GM13977 (cell line): ENCODE data around the gene KBTBD12.
"Not testable (repeated sequence)": the region's sequence is repeated elsewhere in the genome, so short reads cannot be mapped to it uniquely, and the experiment has no call there.

Experiments used
- DNase-seq: peaks from one replicate; pipeline ENCODE4 v3.0.0; 2012; ENCODE audit warnings: low spot score
- CTCF ChIP-seq: IDR thresholded peaks from 2 replicates; pipeline ENCODE4 v1.5.1; 2012; ENCODE audit warnings: mild to moderate bottlenecking, control low read depth; ENCODE audit not compliant: insufficient read depth; ENCODE audit errors: extremely low read depth, missing control alignments
- in situ Hi-C: fragments of 300-500 bp; cut with MboI; formaldehyde crosslinking; loops from one replicate; pipeline ENCODE4 v1.12.0; 2022; ENCODE audit warnings: low sequenced_read_pairs, low pct_unique_long_range_greater_than_20kb, mixed read lengths, inconsistent platforms; ENCODE audit not compliant: unreplicated experiment

Gene KBTBD12

GRCh38 chr3:127900536-127900935, 14.5 kb upstream of the KBTBD12 start:
- no peak for TF ChIP-seq CTCF
- DNase-seq: no peak
- in situ Hi-C loops: no loop called here

- TF ChIP-seq CTCF: no peak
- in situ Hi-C loops: no loop called here
- no peak for DNase-seq
These were observed 12.5 kb upstream of the KBTBD12 start for GRCh38 chr3:127902486-127902885.

- in situ Hi-C loops: no loop called here
- no peak for TF ChIP-seq CTCF
- DNase-seq: no peak
These were observed 11.2 kb upstream of the KBTBD12 start for GRCh38 chr3:127903611-127904375.

DNA sequence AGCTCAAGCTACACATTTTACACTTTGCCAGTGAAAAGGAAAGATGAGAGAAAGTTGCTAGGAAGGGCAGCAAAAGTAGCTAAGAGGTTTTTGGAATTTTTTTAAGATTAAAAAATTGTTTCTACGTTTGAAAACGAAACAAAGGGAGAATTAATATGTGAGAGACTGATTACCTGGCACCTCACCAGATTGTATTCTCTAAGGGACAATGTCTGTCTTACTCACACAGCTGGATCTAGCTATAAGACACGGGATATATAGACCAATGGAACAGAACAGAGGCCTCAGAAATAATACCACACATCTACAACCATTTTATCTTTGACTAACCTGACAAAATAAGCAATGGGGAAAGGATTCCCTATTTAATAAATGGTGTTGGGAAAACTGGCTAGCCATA, 9.5 kb upstream of the KBTBD12 start:
- DNase-seq: no peak
- in situ Hi-C loops: no loop called here
- no peak for TF ChIP-seq CTCF

DNA sequence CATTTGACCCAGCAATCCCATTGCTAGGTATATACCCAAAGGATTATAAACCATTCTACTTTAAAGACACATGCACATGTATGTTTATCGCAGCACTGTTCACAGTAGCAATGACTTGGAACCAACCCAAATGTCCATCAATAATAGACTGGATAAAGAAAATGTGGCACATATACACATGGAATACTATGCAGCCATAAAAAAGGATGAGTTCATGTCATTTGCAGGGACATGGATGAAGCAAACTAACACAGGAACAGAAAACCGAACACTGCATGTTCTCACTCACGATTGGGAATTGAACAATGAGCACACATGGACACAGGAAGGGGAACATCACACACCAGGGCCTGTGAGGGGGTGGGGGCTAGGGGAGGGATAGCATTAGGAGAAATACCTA, 8.4 kb upstream of the KBTBD12 start:
- in situ Hi-C loops, DNase-seq: not testable (repeated sequence)

- in situ Hi-C loops: no loop called here
- no peak for DNase-seq
- no peak for TF ChIP-seq CTCF
These were observed 6.8 kb upstream of the KBTBD12 start for GRCh38 chr3:127908202-127908601.

- no peak for DNase-seq
- in situ Hi-C loops: no loop called here
- no peak for TF ChIP-seq CTCF
These were observed 6.1 kb upstream of the KBTBD12 start for GRCh38 chr3:127908951-127909350.
